ENCODE data around the gene SENP7.

DNA sequence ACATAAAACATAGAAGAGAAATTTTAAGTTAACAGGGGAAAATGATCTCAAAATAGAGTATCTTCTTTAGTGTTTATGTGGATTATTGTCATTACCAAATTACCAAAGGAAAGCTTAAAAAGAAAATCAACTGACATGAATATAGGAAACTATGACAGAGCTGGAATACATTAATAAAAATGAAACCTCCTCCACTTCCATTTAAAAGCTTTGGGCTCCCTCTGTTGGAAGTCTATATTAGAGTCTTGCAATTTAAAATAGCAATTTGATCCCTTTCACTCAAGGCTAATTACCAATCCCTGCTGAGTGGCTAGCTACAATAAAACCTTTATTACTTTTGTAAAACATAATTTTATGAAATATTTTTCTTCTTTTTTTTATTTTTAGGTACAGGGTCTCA lies 131.2 kb downstream of the SENP7 start:
- TF ChIP-seq GATA2 (IDR thresholded peaks at IDR 0.05; ENCODE audit: low read depth, low read length) (no peak), GATA3 (IDR thresholded peaks at IDR 0.05; ENCODE audit: low read depth, low read length) (no peak)

Measured in SH-SY5Y (cell line).